ENCODE data around the gene RABEPK.
"Not testable (repeated sequence)": the region's sequence is repeated elsewhere in the genome, so short reads cannot be mapped to it uniquely, and the experiment has no call there.

RABEPK gene, protein sequence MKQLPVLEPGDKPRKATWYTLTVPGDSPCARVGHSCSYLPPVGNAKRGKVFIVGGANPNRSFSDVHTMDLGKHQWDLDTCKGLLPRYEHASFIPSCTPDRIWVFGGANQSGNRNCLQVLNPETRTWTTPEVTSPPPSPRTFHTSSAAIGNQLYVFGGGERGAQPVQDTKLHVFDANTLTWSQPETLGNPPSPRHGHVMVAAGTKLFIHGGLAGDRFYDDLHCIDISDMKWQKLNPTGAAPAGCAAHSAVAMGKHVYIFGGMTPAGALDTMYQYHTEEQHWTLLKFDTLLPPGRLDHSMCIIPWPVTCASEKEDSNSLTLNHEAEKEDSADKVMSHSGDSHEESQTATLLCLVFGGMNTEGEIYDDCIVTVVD

DNA sequence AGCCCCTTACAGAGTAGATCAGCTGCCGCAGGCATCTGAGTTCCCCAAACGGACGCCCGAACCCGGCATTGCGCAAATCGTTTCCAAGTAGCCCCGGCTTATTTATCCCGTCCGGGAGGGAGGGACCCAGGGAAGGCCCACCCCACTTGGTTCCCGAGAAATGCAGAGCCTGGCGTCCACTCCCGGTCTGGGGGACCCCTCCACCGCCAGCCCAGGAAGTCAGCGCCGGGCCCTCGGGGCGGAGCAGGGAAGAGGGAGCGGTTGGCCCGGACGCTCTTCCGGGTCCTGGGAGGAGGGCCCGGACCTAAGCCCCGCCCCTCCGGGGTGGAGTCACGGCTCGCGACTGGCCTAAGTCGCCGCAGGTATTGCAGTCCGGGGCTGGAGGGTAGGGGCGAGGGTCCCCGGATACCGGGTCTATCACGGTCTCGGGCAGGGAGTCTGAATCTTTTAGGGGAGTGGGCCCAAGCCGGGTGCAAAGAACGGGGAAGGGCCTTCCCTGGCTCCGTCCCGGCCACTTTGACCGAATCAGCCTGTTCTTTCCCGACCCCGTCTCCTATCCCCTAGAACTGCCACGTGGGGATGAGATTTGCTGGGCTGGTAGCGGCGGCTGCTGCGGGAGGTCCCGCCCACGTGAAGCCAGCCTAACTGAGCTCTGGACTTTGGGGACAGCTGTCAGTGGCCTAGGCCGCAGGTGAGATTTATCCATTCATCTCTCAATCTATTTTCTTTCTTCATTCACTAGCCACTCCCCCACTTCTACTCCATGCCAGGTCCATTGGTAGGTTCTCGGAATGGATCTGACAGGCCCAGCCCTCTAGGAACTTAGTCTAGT lies at the start of gene RABEPK:
RABEPK (plus strand) TSS at position 327 of the 832 bp plus-strand sequence. CDS start 2,472 bp downstream, outside the sequence.
- Mint-ChIP-seq H3K27ac (peak within 1 kb of the TSS; percentile 91), H3K4me3 (peak within 1 kb of the TSS; percentile 97), H3K27me3 (no peaks in the 10 kb centered on the region), H3K4me1 (ENCODE audit: low read depth) (peaks cover 30% of the 10 kb centered on the region), H3K9me3 (no peaks in the 10 kb centered on the region), H3K36me3 (ENCODE audit: low read depth) (peaks cover 26% of the 10 kb centered on the region)

DNA sequence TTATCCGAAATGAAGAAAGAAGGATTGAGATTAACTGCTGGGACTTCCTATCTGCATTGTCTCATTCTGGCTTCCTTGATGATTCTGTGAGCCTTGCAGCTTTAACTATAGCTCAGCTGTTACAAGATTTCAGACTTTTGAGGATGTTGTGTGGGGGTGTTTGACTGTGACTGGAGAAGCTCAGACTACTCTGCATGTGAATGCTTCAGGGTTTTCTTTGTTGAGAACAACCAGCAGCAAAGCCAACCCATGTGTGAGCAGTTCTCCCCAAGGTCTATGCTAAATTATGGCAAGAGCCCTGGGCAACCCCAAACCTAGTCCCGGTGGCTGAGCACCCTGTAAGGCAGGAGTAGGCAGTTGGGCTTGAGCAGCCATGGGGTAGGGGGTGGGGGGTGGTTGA lies 48.6 kb upstream of the RABEPK start:
- H3K9me3 Mint-ChIP-seq: no peaks in the 10 kb centered on the region
- no peaks in the 10 kb centered on the region for H3K27me3 Mint-ChIP-seq
- H3K36me3 Mint-ChIP-seq (ENCODE audit: low read depth): peaks cover 34% of the 10 kb centered on the region
- no peak overlapping the region for H3K27ac Mint-ChIP-seq
- H3K4me3 Mint-ChIP-seq: no peak overlapping the region
- H3K4me1 Mint-ChIP-seq (ENCODE audit: low read depth): no peaks in the 10 kb centered on the region

DNA sequence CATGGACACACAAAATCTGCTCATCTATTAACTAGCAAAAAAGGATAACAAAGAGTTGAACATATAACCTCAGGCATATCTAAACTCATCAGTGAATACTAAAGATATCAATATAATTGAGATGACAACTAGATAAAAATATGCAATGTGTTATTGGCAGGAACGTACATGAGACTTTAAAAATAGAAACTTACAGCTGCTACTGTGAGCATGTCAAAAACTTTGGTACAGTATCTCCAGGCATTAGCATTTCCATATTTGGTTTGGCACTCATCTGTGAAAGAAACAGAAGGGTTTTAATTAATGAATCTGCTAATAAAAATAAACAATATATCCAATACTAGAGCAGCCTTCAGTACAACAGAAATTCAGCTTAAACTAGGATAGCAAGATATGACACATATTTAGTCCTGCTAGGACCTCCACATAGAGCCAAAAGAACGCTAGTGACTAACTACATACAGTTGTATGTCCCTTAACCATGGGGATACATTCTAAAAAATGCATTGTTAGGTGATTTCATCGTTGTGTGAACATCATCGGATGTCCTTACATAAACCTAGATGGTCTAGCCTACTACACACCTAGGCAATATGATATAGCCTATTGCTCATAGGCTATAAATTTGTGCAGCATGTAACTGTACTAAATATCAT lies 46.5 kb upstream of the RABEPK start:
- no peaks in the 10 kb centered on the region for H3K27me3 Mint-ChIP-seq
- no peak overlapping the region for H3K4me3 Mint-ChIP-seq
- peaks cover 47% of the 10 kb centered on the region for H3K36me3 Mint-ChIP-seq (ENCODE audit: low read depth)
- no peak overlapping the region for H3K27ac Mint-ChIP-seq
- no peaks in the 10 kb centered on the region for H3K4me1 Mint-ChIP-seq (ENCODE audit: low read depth)
- no peaks in the 10 kb centered on the region for H3K9me3 Mint-ChIP-seq

DNA sequence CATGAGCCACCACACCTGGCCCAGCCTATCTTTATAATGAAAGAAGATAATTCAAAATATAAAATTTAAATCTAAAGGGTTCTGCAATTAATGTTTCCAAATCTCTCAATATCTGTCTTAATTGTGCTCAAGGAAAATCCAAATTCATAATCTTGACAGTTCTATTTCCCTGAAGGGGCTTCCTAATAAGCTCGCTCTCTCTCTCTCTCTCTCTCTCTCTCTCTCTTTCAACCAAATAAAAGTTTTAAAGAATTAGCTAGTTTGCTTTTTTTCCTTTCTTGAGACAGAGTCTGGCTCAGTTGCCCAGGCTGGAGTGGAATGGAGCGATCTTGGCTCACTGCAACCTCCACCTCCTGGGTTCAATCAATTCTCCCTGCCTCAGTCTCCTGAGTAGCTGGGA lies 43.8 kb upstream of the RABEPK start:
- no peaks in the 10 kb centered on the region for H3K9me3 Mint-ChIP-seq
- peaks cover 3% of the 10 kb centered on the region for H3K4me1 Mint-ChIP-seq (ENCODE audit: low read depth)
- H3K27ac Mint-ChIP-seq: no peak overlapping the region
- H3K36me3 Mint-ChIP-seq (ENCODE audit: low read depth): peaks cover 47% of the 10 kb centered on the region
- H3K27me3 Mint-ChIP-seq: no peaks in the 10 kb centered on the region
- no peak overlapping the region for H3K4me3 Mint-ChIP-seq

DNA sequence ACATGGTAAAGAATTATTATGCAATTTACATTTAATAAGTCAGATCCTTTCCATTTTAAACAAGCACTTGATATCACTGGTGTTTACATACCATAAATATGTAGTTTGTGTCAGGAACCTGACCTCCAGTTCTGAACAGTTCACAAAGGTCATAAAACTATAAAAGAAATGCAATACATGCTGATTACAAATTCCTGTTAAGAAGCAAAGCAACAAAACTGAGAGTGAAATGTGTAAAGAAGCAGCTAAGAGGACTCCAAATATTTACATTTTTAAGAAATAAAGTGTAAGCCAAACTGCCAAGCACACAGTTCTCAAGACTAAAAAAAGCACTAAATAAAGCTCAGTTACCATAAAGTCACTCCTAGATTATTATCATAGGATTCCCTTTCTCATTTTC lies 39.6 kb upstream of the RABEPK start:
- Mint-ChIP-seq H3K27ac (no peak overlapping the region), H3K4me3 (no peak overlapping the region), H3K9me3 (no peaks in the 10 kb centered on the region), H3K4me1 (ENCODE audit: low read depth) (peaks cover 6% of the 10 kb centered on the region), H3K36me3 (ENCODE audit: low read depth) (peaks cover 33% of the 10 kb centered on the region), H3K27me3 (no peaks in the 10 kb centered on the region)

DNA sequence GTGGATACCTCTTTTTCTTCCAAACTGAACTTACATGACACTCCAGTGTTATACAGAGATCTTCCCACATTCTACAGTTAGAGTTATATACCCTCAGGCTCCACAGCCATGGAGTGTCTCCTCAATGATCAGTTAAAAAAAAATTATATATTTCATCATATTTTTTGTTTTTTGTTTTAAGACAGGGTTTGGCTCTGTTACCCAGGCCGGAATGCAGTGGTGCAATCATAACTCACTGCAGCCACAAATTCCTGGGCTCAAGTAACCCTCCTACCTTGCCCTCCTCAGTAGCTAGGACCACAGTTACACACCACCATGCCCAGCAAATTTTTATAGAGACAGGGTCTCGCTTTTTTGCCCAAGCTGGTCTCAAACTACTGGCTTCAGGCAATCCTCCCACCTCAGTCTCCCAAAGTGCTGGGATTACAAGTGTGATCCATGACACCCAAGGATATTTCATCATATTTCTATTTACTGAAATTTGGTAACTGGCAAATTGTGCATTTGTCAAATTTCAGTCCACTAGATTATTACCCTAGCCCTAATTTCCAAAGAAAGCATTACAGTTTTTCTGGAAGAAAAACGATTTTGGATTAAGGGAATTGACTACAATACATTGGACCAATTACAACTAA lies 38.9 kb upstream of the RABEPK start:
- peaks cover 33% of the 10 kb centered on the region for H3K36me3 Mint-ChIP-seq (ENCODE audit: low read depth)
- H3K4me3 Mint-ChIP-seq: no peak overlapping the region
- no peak overlapping the region for H3K27ac Mint-ChIP-seq
- H3K4me1 Mint-ChIP-seq (ENCODE audit: low read depth): peaks cover 10% of the 10 kb centered on the region
- no peaks in the 10 kb centered on the region for H3K27me3 Mint-ChIP-seq
- H3K9me3 Mint-ChIP-seq: no peaks in the 10 kb centered on the region

DNA sequence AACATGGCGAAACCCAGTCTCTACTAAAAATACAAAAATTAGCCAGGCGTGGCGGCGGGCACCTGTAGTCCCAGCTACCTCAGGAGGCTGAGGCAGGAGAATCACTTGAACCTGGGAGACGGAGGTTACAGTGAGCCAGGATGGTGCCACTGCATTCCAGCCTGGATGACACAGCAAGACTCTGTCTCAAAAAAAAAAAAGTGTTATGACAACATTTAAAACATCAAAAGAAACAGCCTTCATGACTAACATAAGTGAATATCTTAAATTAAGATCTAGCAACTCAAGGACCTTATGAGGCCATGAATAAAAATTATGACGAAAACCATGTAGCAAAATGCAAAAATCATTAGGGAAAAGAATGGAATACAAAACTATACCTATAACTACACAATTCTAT lies 37.5 kb upstream of the RABEPK start:
- H3K9me3 Mint-ChIP-seq, H3K27ac Mint-ChIP-seq, H3K27me3 Mint-ChIP-seq, H3K4me3 Mint-ChIP-seq: not testable (repeated sequence)
- H3K4me1 Mint-ChIP-seq (ENCODE audit: low read depth): peaks cover 10% of the 10 kb centered on the region
- peaks cover 22% of the 10 kb centered on the region for H3K36me3 Mint-ChIP-seq (ENCODE audit: low read depth)

DNA sequence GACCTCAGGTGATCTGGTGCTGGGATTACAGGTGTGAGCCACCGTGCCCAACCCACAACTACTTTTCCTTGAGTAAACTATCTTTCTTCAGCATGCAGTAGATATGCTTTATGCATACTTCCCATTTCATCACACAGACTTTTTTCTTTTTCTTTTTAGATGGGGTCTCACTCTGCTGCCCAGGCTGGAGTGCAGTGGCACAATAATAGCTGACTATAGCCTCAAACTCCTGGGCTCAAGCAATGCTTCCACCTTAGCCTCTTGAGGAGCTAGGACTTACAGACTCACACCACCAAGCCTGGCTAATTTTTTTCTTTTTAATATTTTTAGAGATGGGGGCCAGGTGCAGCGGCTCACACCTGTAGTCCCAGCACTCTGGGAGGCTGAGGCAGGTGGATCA lies 33.6 kb upstream of the RABEPK start:
- peaks cover 16% of the 10 kb centered on the region for H3K4me1 Mint-ChIP-seq (ENCODE audit: low read depth)
- peaks cover 31% of the 10 kb centered on the region for H3K36me3 Mint-ChIP-seq (ENCODE audit: low read depth)
- H3K9me3 Mint-ChIP-seq: no peaks in the 10 kb centered on the region
- no peak overlapping the region for H3K4me3 Mint-ChIP-seq
- H3K27ac Mint-ChIP-seq: no peak overlapping the region
- no peaks in the 10 kb centered on the region for H3K27me3 Mint-ChIP-seq

DNA sequence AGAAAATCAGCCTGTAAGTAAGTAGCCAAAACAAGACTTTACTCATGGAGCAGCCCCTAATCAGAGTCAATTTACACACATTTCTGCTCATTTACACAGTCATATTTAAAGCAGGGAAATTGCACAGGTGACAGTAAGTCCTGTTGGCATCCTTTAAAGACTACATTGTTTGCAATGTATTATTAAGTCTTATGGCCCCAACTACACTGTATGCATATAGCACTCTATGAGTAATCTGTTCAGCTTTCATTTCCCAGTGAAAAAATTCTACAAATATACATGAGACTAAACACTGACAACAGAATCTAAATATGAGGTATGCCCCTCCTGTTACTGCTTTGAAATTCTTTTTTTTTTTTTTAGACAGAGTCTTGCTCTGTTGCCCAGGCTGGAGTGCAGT lies 30.4 kb upstream of the RABEPK start:
- H3K4me3 Mint-ChIP-seq: no peak overlapping the region
- H3K36me3 Mint-ChIP-seq (ENCODE audit: low read depth): peaks cover 42% of the 10 kb centered on the region
- no peaks in the 10 kb centered on the region for H3K27me3 Mint-ChIP-seq
- no peak overlapping the region for H3K27ac Mint-ChIP-seq
- peaks cover 33% of the 10 kb centered on the region for H3K4me1 Mint-ChIP-seq (ENCODE audit: low read depth)
- H3K9me3 Mint-ChIP-seq: no peaks in the 10 kb centered on the region

DNA sequence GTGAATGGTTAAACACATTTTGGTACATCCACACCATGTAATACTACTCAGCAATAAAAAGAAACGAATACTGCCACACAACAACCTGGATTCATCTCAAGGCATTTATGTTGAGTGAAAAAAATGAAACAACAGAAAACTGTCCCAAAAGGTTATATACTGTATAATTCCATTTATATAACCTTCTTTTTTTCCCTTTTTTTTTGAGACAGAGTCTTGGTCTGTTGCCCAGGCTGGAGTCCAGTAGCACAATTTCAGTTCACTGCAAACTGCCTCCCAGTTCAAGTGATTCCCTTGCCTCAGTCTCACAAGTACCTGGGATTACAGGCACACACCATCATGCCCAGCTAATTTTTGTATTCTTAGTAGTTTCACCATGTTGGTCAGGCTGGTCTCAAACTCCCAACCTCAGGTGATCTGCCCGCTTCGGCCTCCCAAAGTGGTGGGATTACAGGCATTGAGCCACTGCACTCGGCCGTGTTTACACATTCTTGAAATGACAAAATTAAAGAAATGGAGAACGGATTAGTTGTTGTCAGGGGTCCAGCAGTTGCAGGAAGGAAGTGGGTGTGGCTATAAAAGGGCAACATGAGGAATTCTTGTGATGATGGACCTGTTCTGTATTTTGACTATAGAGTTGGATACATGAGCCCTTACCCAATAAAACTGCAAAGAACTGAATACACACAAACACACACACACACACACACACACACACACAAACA lies 28.1 kb upstream of the RABEPK start:
- Mint-ChIP-seq H3K9me3 (no peaks in the 10 kb centered on the region), H3K27me3 (no peaks in the 10 kb centered on the region), H3K27ac (peak overlapping the region; percentile 66), H3K4me3 (no peak overlapping the region), H3K36me3 (ENCODE audit: low read depth) (peaks cover 50% of the 10 kb centered on the region), H3K4me1 (ENCODE audit: low read depth) (peaks cover 42% of the 10 kb centered on the region)

DNA sequence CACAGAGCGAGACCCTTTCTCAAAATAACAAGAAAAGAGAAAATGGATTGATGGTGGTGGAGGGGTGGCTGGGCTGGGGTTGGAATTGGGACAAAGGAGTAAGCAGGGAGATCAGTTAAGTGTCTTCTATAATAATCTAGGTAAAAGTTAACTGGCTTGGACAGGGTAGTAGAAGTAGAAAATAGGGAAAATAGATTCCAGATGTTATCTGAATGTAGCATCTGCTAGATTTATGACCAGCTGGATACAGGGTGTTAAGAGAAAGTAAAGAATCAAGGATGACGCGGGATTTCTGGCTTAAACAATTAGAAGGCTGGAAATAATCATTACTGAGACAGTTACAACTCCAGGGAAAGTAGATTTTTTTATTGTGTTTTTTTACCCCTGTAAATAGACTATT lies 23.7 kb upstream of the RABEPK start:
- Mint-ChIP-seq H3K9me3 (no peaks in the 10 kb centered on the region), H3K4me3 (no peak overlapping the region), H3K4me1 (ENCODE audit: low read depth) (peaks cover 66% of the 10 kb centered on the region), H3K27ac (peak overlapping the region; percentile 51), H3K27me3 (no peaks in the 10 kb centered on the region), H3K36me3 (ENCODE audit: low read depth) (peaks cover 43% of the 10 kb centered on the region)

DNA sequence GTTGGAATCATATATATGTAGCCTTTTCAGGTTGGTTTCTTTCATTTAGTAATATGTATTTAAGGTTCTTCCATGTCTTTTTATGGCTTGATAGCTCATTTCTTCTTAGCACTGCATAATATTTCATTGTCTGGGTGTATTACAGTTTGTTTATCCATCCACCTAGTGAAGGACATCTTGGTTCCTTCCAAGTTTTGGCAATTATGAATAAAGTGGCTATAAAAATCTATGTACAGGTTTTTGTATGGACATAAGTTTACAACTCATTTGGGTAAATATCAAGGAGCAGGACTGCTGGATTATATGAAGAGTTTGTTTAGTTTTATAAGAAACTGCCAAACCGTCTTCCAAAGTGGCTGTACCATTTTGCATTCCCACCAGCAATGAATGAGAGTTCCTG lies 22.5 kb upstream of the RABEPK start:
- Mint-ChIP-seq H3K4me3 (no peak overlapping the region), H3K27ac (no peak overlapping the region), H3K36me3 (ENCODE audit: low read depth) (peaks cover 49% of the 10 kb centered on the region), H3K9me3 (peaks cover 4% of the 10 kb centered on the region), H3K27me3 (no peaks in the 10 kb centered on the region), H3K4me1 (ENCODE audit: low read depth) (peaks cover 68% of the 10 kb centered on the region)

DNA sequence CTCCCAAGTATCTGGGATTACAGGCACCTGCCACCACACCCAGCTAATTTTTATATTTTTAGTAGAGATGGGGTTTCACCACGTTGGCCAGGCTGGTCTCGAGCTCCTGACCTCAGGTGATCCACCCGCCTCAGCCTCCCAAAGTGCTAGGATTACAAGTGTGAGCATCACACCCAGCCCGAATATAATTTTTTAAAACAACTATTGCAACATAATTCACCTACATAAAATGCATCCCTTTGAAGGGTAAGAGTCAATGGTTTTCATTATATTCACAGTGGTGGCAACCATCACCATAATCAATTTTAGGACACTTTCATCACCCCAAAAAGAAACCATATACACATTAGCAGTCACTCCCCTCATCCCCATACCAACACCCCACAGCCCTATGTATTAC lies 20.6 kb upstream of the RABEPK start:
- H3K36me3 Mint-ChIP-seq (ENCODE audit: low read depth): peaks cover 52% of the 10 kb centered on the region
- peaks cover 66% of the 10 kb centered on the region for H3K4me1 Mint-ChIP-seq (ENCODE audit: low read depth)
- H3K4me3 Mint-ChIP-seq, H3K27ac Mint-ChIP-seq, H3K27me3 Mint-ChIP-seq, H3K9me3 Mint-ChIP-seq: not testable (repeated sequence)

DNA sequence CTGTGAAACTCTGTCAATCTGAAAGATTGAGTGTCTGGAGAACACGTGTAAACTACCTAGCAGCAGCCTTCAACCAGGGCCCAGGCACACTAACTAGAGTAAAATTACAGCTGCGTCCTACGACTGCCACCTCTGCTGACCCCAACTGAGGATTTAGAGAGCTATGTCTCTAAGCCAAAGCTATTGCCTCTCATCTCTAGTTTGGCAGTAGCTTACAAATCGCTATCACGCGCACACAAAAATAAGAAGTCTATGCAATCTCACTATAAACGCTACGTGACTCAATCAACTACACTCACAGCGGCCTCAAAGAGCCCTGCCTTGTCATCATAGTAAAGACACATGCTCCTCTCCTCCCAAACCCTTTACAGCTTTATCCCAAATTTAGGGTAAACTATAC lies 19.5 kb upstream of the RABEPK start:
- Mint-ChIP-seq H3K36me3 (ENCODE audit: low read depth) (peaks cover 49% of the 10 kb centered on the region), H3K27ac (no peak overlapping the region), H3K9me3 (peaks cover 4% of the 10 kb centered on the region), H3K4me3 (no peak overlapping the region), H3K27me3 (no peaks in the 10 kb centered on the region), H3K4me1 (ENCODE audit: low read depth) (peaks cover 69% of the 10 kb centered on the region)

All from stimulated activated naive CD8-positive, alpha-beta T cell treated with anti-CD3 and anti-CD28 coated beads, Interleukin-15, Interleukin-2, amounts not matched to agents 100 ng/mL and 50 ng/mL, for 24 hours (primary cell).